Astrocyte (in vitro differentiated cells and primary cell): ENCODE measurements around the gene CCDC200.
"Not testable (repeated sequence)": the region's sequence is repeated elsewhere in the genome, so short reads cannot be mapped to it uniquely, and the experiment has no call there.

ENCODE experiments used
- EZH2 ChIP-seq: IDR thresholded peaks from 2 replicates; pipeline ENCODE4 v1.6.1; 2012; ENCODE audit warnings: mild to moderate bottlenecking, low read length, inconsistent platforms; ENCODE audit not compliant: insufficient read depth
- TF ChIP-seq, protein P1 (sequence below): IDR thresholded peaks from 2 replicates; pipeline ENCODE4 v1.5.1; 2011; ENCODE audit warnings: low read depth, mild to moderate bottlenecking, inconsistent platforms, low read length, moderate library complexity; ENCODE audit not compliant: insufficient read depth

DNA sequence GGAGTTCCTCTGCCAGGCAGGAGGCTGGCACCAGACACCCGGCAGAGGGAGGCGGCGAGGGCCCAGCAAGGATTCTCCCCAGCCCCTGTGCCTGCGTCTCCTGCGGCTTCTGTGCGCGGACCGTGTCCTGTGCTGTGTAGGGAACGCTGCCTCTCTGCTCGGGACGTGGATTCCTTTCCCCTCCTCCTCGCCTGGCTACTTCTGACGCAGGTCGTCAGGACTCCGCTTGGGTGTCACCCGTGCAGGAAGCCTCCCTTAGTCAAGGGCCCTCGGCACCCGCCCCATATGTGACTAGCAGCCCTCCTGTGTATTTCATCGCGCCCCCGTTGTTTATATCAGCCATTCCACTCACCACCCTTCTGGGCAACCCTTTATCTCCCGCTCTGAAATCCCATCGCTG, 18.0 kb upstream of the CCDC200 start:
- TF ChIP-seq, protein P1, sequence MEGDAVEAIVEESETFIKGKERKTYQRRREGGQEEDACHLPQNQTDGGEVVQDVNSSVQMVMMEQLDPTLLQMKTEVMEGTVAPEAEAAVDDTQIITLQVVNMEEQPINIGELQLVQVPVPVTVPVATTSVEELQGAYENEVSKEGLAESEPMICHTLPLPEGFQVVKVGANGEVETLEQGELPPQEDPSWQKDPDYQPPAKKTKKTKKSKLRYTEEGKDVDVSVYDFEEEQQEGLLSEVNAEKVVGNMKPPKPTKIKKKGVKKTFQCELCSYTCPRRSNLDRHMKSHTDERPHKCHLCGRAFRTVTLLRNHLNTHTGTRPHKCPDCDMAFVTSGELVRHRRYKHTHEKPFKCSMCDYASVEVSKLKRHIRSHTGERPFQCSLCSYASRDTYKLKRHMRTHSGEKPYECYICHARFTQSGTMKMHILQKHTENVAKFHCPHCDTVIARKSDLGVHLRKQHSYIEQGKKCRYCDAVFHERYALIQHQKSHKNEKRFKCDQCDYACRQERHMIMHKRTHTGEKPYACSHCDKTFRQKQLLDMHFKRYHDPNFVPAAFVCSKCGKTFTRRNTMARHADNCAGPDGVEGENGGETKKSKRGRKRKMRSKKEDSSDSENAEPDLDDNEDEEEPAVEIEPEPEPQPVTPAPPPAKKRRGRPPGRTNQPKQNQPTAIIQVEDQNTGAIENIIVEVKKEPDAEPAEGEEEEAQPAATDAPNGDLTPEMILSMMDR: not testable (repeated sequence)
- not testable (repeated sequence) for TF ChIP-seq EZH2
